HEK293 (cell line): ENCODE results near the gene LAMP5.

ENCODE experiments used
- CTCF ChIA-PET: fragments of 350-600 bp; formaldehyde crosslinking; extraction: SDS; loops from one replicate; lab custom pipeline; 2021; ENCODE audit warnings: antibody characterized with exemption; lab: Yijun Ruan, JAX
- POLR2A ChIA-PET: fragments of 300-600 bp; formaldehyde crosslinking; extraction: SDS; loops from one replicate; lab custom pipeline; 2020; ENCODE audit warnings: antibody characterized with exemption, inconsistent platforms; lab: Yijun Ruan, JAX
- H3K27ac ChIP-seq: fragments of 200-500 bp; sonication (Bioruptor generic); 2 replicates; pipeline ENCODE4 v1.5.1; 2014; ENCODE audit warnings: low read depth, low read length, control low read depth, inconsistent platforms; ENCODE audit errors: extremely low read depth
- H3K36me3 ChIP-seq, 2 experiments: fragments of 200-500 bp in 1 of 2; sonication (Bioruptor generic) in 1 of 2; 1 replicate in 1 of 2; 2 replicates in 1 of 2; pipeline ENCODE4 v1.5.1; 2014 to 2017; ENCODE audit warnings: inconsistent platforms in 2 of 2, low read length in 2 of 2; ENCODE audit not compliant: control insufficient read depth in 2 of 2, insufficient read depth in 1 of 2
- H3K4me1 ChIP-seq: fragments of 200-500 bp; sonication (Bioruptor generic); 2 replicates; pipeline ENCODE4 v1.5.1; 2014; ENCODE audit warnings: mild to moderate bottlenecking, low read length, inconsistent platforms; ENCODE audit not compliant: control insufficient read depth, insufficient read depth
- H3K4me3 ChIP-seq: 2 replicates; pipeline ENCODE4 v1.5.1; 2011; ENCODE audit warnings: low read depth, mild to moderate bottlenecking, control low read depth, low read length, moderate library complexity
- H3K9me3 ChIP-seq: fragments of 200-500 bp; sonication (Bioruptor generic); 2 replicates; pipeline ENCODE4 v1.5.1; 2014; ENCODE audit warnings: low read depth, low read length, inconsistent platforms; ENCODE audit not compliant: control insufficient read depth, insufficient read depth
- PRDM1 ChIP-seq: fragments of 450-650 bp; formaldehyde crosslinking; IDR thresholded peaks from 2 replicates; pipeline ENCODE4; 2016; ENCODE audit warnings: missing biosample characterization, missing genetic modification characterization
- SCRT2 ChIP-seq: fragments of 450-650 bp; formaldehyde crosslinking; IDR thresholded peaks from 2 replicates; pipeline ENCODE4 v1.5.1; 2016; ENCODE audit warnings: missing biosample characterization, missing genetic modification characterization
- TSHZ1 ChIP-seq: fragments of 450-650 bp; formaldehyde crosslinking; IDR thresholded peaks from 2 replicates; pipeline ENCODE4 v1.5.1; 2016; ENCODE audit warnings: missing biosample characterization, missing genetic modification characterization, borderline replicate concordance
- ZNF16 ChIP-seq: fragments of 450-650 bp; formaldehyde crosslinking; IDR thresholded peaks from 2 replicates; pipeline ENCODE4 v1.5.1; 2016; ENCODE audit warnings: low read depth, missing biosample characterization, missing genetic modification characterization
- ZNF174 ChIP-seq: fragments of 450-650 bp; formaldehyde crosslinking; IDR thresholded peaks from 2 replicates; pipeline ENCODE4 v1.5.0; 2017; ENCODE audit warnings: missing biosample characterization, mild to moderate bottlenecking, missing genetic modification characterization
- ZNF18 ChIP-seq: fragments of 450-650 bp; formaldehyde crosslinking; IDR thresholded peaks from 2 replicates; pipeline ENCODE4 v1.5.1; 2016; ENCODE audit warnings: missing biosample characterization, missing genetic modification characterization
- ZNF19 ChIP-seq: fragments of 450-650 bp; formaldehyde crosslinking; IDR thresholded peaks from 2 replicates; pipeline ENCODE4; 2016; ENCODE audit warnings: missing biosample characterization, missing genetic modification characterization, low read depth
- ZNF266 ChIP-seq: fragments of 450-650 bp; formaldehyde crosslinking; IDR thresholded peaks from 2 replicates; pipeline ENCODE4 v1.5.1; 2016; ENCODE audit warnings: missing biosample characterization, missing genetic modification characterization, low read depth
- ZNF311 ChIP-seq: fragments of 450-650 bp; formaldehyde crosslinking; IDR thresholded peaks from 2 replicates; pipeline ENCODE4 v1.5.1; 2017; ENCODE audit warnings: missing biosample characterization, missing genetic modification characterization, borderline replicate concordance
- ZNF391 ChIP-seq: fragments of 450-650 bp; formaldehyde crosslinking; IDR thresholded peaks from 2 replicates; pipeline ENCODE4 v1.5.1; 2016; ENCODE audit warnings: low read depth, missing biosample characterization, missing genetic modification characterization, borderline replicate concordance
- ZNF394 ChIP-seq: fragments of 450-650 bp; formaldehyde crosslinking; IDR thresholded peaks from 2 replicates; pipeline ENCODE4 v1.5.1; 2016; ENCODE audit warnings: missing biosample characterization, missing genetic modification characterization, mild to moderate bottlenecking, moderate library complexity, borderline replicate concordance
- ZNF423 ChIP-seq: fragments of 450-650 bp; formaldehyde crosslinking; IDR thresholded peaks from 2 replicates; pipeline ENCODE4 v1.5.1; 2016; ENCODE audit warnings: missing biosample characterization, missing genetic modification characterization
- ZNF48 ChIP-seq: fragments of 450-650 bp; formaldehyde crosslinking; IDR thresholded peaks from 2 replicates; pipeline ENCODE4 v1.5.1; 2016; ENCODE audit warnings: missing biosample characterization, missing genetic modification characterization
- ZNF514 ChIP-seq: fragments of 450-650 bp; formaldehyde crosslinking; IDR thresholded peaks from 2 replicates; pipeline ENCODE4 v1.5.1; 2016; ENCODE audit warnings: missing biosample characterization, missing genetic modification characterization
- ZNF629 ChIP-seq: fragments of 450-650 bp; formaldehyde crosslinking; IDR thresholded peaks from 2 replicates; pipeline ENCODE4 v1.5.1; 2017; ENCODE audit warnings: missing biosample characterization, missing genetic modification characterization
- ZNF677 ChIP-seq: fragments of 450-650 bp; IDR thresholded peaks from 2 replicates; pipeline ENCODE4 v1.5.0; 2018; ENCODE audit warnings: missing biosample characterization, mild to moderate bottlenecking, missing genetic modification characterization, moderate library complexity

The LAMP5 gene

DNA sequence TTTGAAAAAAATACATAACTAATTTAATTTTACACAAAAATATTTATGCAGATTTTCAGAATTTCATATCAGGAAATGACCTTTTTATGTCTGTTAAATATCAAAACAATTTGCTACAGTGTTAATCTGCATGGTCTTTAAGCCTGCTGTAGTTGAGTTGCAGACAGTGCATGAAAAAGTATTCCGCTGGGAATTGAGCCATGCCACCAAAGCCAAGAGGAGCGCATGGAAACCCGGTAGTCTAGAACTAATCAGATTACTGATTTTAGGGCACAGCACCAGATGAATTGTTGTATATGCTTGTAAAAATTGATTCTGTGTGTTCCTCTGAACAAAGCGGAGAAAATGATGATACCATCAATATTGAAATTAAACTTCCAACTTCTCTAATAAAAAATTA lies 34.3 kb upstream of the LAMP5 start:
- no peak overlapping the region for H3K27ac ChIP-seq
- TF ChIP-seq SCRT2 (tag by site-specific recombination) (no peak), ZNF18 (tag by site-specific recombination) (no peak), ZNF394 (tag by site-specific recombination) (no peak), ZNF677 (tag by site-specific recombination) (no peak), ZNF391 (tag by site-specific recombination) (no peak), TSHZ1 (tag by site-specific recombination) (no peak), ZNF423 (tag by site-specific recombination) (no peak)
- no peaks in the 10 kb centered on the region for H3K9me3 ChIP-seq
- ChIA-PET POLR2A (no interaction called here), CTCF (no interaction called here)
- H3K4me1 ChIP-seq = no peaks in the 10 kb centered on the region
- no peak overlapping the region for H3K4me3 ChIP-seq
- H3K36me3 ChIP-seq = no peaks in the 10 kb centered on the region

GRCh38 chr20:9482180-9482579 lies 32.2 kb upstream of the LAMP5 start:
- H3K4me1 ChIP-seq = no peaks in the 10 kb centered on the region
- H3K27ac ChIP-seq = no peak overlapping the region
- no peak for TF ChIP-seq ZNF19
- TF ChIP-seq ZNF174 (tag by site-specific recombination) = no peak
- TF ChIP-seq ZNF48 (tag by site-specific recombination) = no peak
- no peak for TF ChIP-seq ZNF16 (tag by site-specific recombination)
- no peak for TF ChIP-seq ZNF514
- POLR2A ChIA-PET = no interaction called here
- no peak overlapping the region for H3K4me3 ChIP-seq
- no peaks in the 10 kb centered on the region for H3K36me3 ChIP-seq
- no peaks in the 10 kb centered on the region for H3K9me3 ChIP-seq
- CTCF ChIA-PET = interaction anchor here (1.0 kb wide), 1 partner anchor 135 kb away, joined by 4 read pairs; no protein-coding TSS in a partner anchor

DNA sequence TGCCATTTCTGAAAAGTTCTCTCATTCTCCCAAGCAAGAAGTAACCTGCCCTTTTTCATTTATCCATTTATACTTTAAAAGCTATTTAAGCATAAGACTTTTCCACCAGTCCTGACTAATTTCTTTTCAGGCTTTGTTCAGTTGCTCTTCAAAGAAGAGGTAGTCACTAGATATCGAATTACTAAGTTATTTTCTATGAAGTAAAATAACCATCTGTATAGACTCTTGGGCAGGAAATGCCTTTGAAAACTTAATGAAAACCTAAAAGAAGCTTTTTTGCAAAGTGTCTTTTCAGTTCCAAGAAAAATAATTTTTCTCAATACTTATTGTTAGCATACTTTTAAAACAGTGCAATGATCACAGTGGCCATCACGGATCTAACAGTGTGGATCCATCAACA lies 31.3 kb upstream of the LAMP5 start:
- Histone ChIP-seq H3K9me3 (no peaks in the 10 kb centered on the region), H3K36me3 (no peaks in the 10 kb centered on the region), H3K4me1 (no peaks in the 10 kb centered on the region), H3K27ac (no peak overlapping the region), H3K4me3 (no peak overlapping the region)
- CTCF ChIA-PET = interaction anchor here (0.6 kb wide), 2 partner anchors 76 to 1711 kb away, joined by 3 read pairs; no protein-coding TSS in a partner anchor
- POLR2A ChIA-PET = no interaction called here
- TF ChIP-seq ZNF19 (no peak), PRDM1 (tag by site-specific recombination) (no peak), ZNF629 (no peak), ZNF311 (tag by site-specific recombination) (no peak), ZNF266 (tag by site-specific recombination) (no peak)
